Cardiac muscle cell (in vitro differentiated cells and primary cell): ENCODE measurements around the gene TMBIM4. TPM values are rescaled to one million over a fixed set of nuclear protein-coding genes. Genes with fewer than 3 reads are reported as not detected.

Experiments used
- DNase-seq, 2 donors: peaks; one replicate each; pipeline versions ENCODE4 v3.0.0 to v3.0.0-alpha.2; 2010 to 2017; ENCODE audit warnings: low read depth in 1 of 2, low spot score in 1 of 2
- H3K27ac ChIP-seq: fragments of 200-600 bp; sonication (generic); 2 replicates; pipeline ENCODE4 v1.5.1; 2016
- H3K27me3 ChIP-seq: fragments of 200-600 bp; sonication (generic); 2 replicates; pipeline ENCODE4 v1.6.0; 2016; ENCODE audit warnings: control low read depth
- H3K36me3 ChIP-seq: fragments of 200-600 bp; sonication (generic); 2 replicates; pipeline ENCODE4 v1.5.1; 2016; ENCODE audit warnings: control low read depth
- H3K4me1 ChIP-seq: fragments of 200-600 bp; sonication (generic); 2 replicates; pipeline ENCODE4 v1.8.1; 2017; ENCODE audit warnings: low read depth, mild to moderate bottlenecking, mixed run types
- H3K4me3 ChIP-seq: fragments of 200-600 bp; sonication (generic); 2 replicates; pipeline ENCODE4 v1.5.1; 2016; ENCODE audit warnings: mild to moderate bottlenecking
- H3K9me3 ChIP-seq: fragments of 200-600 bp; sonication (generic); 2 replicates; pipeline ENCODE4 v1.5.1; 2017; ENCODE audit warnings: low read depth, mild to moderate bottlenecking, control low read depth
- CTCF ChIP-seq: IDR thresholded peaks from 2 replicates; pipeline ENCODE4 v1.5.1; 2012; ENCODE audit warnings: low read depth, mild to moderate bottlenecking, low read length
- polyA plus RNA-seq: library from polyadenylated mRNA; unstranded; fragments of >200 nt; fragmentation: Nextera tagmentation; extraction: Ambion mirVana; gene quantifications from 2 replicates; pipeline ENCODE4 v1.2.1, GENCODE V29; 2016
- total RNA-seq: library from RNA; depleted of rRNA; stranded (reverse); fragments of >200 nt; gene quantifications from 2 replicates; pipeline ENCODE4 v1.2.3, GENCODE V29; 2016

The TMBIM4 gene
- total and polyA plus RNA-seq, 2 experiments from 2014 or later = 23.7 to 59.7 TPM

DNA sequence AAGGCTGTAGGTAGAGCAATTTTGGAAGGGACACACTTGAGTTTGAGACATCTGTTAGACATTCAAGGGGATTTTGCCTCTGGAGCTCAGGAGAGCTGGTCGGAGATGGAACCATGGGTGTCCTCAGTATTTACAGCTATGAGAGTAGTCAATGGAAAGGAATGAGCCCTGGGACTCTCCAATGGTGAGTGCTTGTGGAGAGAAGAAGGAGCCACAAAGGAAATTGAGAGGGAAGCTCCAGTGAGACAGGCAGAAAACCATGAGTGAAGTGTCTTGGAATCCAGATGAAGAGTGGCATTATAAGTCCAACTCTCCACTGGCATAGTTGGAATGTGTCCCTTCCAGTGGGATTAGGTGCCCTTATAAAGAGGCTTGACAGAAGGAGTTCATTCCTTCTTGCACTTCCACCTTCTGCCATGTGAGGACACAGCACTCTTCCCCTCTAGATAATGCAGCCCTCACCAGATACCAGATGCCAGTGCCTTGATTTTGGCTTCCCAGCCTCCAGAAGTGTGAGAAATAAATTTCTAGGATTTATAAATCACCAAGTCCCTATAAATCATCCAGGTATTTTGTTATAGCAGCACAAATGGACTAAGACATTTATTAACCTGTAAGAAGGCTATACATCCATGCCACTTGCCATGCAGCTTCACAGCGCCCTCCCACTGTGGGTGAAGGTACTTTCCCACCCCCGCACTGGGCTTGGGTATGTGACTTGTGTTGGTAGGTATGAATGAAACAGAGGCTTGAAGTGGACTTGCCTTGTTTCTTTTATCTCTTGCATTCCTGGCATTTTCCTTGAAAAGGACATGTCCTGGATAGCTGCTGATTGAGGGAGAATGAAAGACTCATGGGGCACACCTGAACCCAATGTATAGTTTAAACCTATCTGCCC lies 66.5 kb downstream of the TMBIM4 start:
- DNase-seq = no peak

DNA sequence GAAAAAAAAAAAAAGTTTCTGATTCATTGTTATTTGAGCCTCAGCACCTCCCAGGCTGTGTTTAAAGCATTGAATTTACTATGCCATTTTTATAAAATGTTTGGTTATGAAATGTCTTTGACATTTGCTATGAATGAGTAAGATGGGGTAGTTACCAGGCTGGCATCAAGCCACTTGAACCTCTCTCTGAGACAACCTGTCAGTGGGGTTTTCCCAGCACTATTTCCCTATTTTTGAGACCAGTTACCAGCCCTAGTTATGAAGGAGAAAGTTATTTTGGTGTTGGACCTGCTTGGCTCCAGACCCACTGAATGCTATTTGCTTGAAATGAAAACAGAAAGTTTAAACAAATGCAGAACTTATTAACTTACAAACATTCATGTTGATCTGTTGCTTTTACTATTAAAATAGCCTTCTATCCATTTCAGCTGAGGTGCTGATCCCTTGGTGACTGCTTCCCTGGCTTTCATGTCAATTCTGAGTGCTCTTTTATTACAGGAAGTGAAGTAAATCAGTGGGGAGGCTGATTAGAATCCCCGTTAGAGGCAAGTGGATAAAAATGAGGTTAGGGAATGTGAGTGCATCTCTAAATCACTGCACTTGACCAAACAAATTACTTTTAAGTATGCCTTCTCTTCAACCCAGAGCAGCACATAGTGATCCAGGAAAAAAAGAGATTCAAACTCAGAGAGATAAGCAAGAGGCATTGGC lies 77.1 kb downstream of the TMBIM4 start:
- Histone ChIP-seq H3K9me3 (no peaks in the 10 kb centered on the region), H3K27me3 (no peaks in the 10 kb centered on the region), H3K36me3 (no peaks in the 10 kb centered on the region), H3K27ac (no peak overlapping the region), H3K4me3 (no peak overlapping the region), H3K4me1 (no peaks in the 10 kb centered on the region)
- TF ChIP-seq CTCF = no peak
- peak in 1 of 2 donors; percentile 17 for DNase-seq

More for the DNA sequence above, 66.5 kb downstream of the TMBIM4 start:
- H3K9me3 ChIP-seq = no peaks in the 10 kb centered on the region
- no peak for TF ChIP-seq CTCF
- H3K4me3 ChIP-seq = no peak overlapping the region
- H3K36me3 ChIP-seq = no peaks in the 10 kb centered on the region
- no peak overlapping the region for H3K27ac ChIP-seq
- H3K4me1 ChIP-seq = no peaks in the 10 kb centered on the region
- H3K27me3 ChIP-seq = no peaks in the 10 kb centered on the region

DNA sequence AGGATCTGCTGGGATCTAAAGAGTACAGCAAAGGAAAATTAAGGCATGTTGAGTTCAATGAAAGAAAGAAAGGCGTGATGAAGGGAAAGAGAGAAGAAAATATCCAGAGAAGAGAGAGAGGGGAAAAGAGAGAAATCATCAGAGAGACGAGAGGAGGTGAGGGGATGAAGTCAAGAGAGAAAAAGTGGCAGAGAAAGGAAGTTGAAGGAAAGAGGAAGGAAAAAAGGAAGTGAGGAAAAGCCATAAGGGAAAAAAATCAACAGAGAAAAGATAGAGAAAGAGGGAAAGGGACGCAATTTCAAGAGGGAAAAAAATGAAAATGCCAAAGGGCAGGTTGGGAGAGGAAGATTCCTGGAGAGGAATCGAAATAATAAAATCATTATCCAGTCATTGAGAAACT lies 79.6 kb downstream of the TMBIM4 start:
- Histone ChIP-seq H3K27ac (no peak overlapping the region), H3K4me1 (no peaks in the 10 kb centered on the region), H3K36me3 (no peaks in the 10 kb centered on the region), H3K4me3 (no peak overlapping the region), H3K9me3 (no peaks in the 10 kb centered on the region), H3K27me3 (no peaks in the 10 kb centered on the region)
- no peak for TF ChIP-seq CTCF
- DNase-seq = no peak

GRCh38 chr12:66087365-66087943 lies 82.3 kb downstream of the TMBIM4 start:
- Histone ChIP-seq H3K9me3 (no peaks in the 10 kb centered on the region), H3K27ac (no peak overlapping the region), H3K36me3 (no peaks in the 10 kb centered on the region), H3K4me3 (no peak overlapping the region), H3K4me1 (no peaks in the 10 kb centered on the region), H3K27me3 (no peaks in the 10 kb centered on the region)
- peak; percentile 82 for TF ChIP-seq CTCF
- peak; percentile 70 to 83 for DNase-seq

GRCh38 chr12:66085998-66086397 lies 83.8 kb downstream of the TMBIM4 start:
- Histone ChIP-seq H3K9me3 (no peaks in the 10 kb centered on the region), H3K27me3 (no peaks in the 10 kb centered on the region), H3K27ac (no peak overlapping the region), H3K4me1 (no peaks in the 10 kb centered on the region), H3K4me3 (no peak overlapping the region), H3K36me3 (no peaks in the 10 kb centered on the region)
- TF ChIP-seq CTCF = no peak
- DNase-seq = no peak

Other genes starting within 250 kb of the TMBIM4 start
- gene LLPH, start 39.2 kb downstream of the TMBIM4 start, total RNA-seq = 3.4 and 3.9 TPM in 2 replicates
- 34.2 and 41.6 TPM in 2 replicates for gene LLPH, start 39.2 kb downstream of the TMBIM4 start, polyA plus RNA-seq
- gene IRAK3, start 19.2 kb upstream of the TMBIM4 start, total RNA-seq = 0.14 and 0.27 TPM in 2 replicates
- gene IRAK3, start 19.2 kb upstream of the TMBIM4 start, polyA plus RNA-seq = 0.11 and 0.35 TPM in 2 replicates
- gene HELB, start 132.5 kb upstream of the TMBIM4 start, total RNA-seq = 2.0 and 4.8 TPM in 2 replicates
- gene HELB, start 132.5 kb upstream of the TMBIM4 start, polyA plus RNA-seq = 2.3 and 3.6 TPM in 2 replicates